Mesothelial cell of epicardium (in vitro differentiated cells): ENCODE results near the gene KAZN. TPM values are rescaled to one million over a fixed set of nuclear protein-coding genes. Genes with fewer than 3 reads are reported as not detected.
"Not testable (repeated sequence)": the region's sequence is repeated elsewhere in the genome, so short reads cannot be mapped to it uniquely, and the experiment has no call there.

ENCODE experiments used
- DNase-seq, 2 experiments: peaks; one replicate each; pipeline ENCODE4 v3.0.0; 2021; ENCODE audit warnings: low spot score in 2 of 2; ENCODE audit not compliant: unreplicated experiment in 2 of 2
- H3K27ac Mint-ChIP-seq: 2 replicates; pipeline ENCODE4 v1.8.0; 2021; ENCODE audit warnings: mixed read lengths
- H3K27me3 Mint-ChIP-seq: 2 replicates; pipeline ENCODE4 v1.8.0; 2021; ENCODE audit warnings: low read depth, mixed read lengths
- H3K36me3 Mint-ChIP-seq: 2 replicates; pipeline ENCODE4 v1.8.0; 2021; ENCODE audit warnings: mixed read lengths
- H3K4me1 Mint-ChIP-seq: 2 replicates; pipeline ENCODE4 v1.8.0; 2021; ENCODE audit warnings: mixed read lengths
- H3K4me3 Mint-ChIP-seq: 2 replicates; pipeline ENCODE4 v1.8.0; 2021; ENCODE audit warnings: mild to moderate bottlenecking, moderate library complexity, mixed read lengths
- H3K9me3 Mint-ChIP-seq: 2 replicates; pipeline ENCODE4 v1.8.0; 2021; ENCODE audit warnings: mixed read lengths
- total RNA-seq: library from RNA; stranded (reverse); gene quantifications from 3 replicates; pipeline ENCODE4 v1.2.1, GENCODE V29; 2021
- TF ChIP-seq, protein P1 (sequence below): fragments of 200-600 bp; sonication (generic); IDR thresholded peaks from one replicate; pipeline ENCODE4 v1.5.0; 2021; ENCODE audit warnings: antibody characterized with exemption; ENCODE audit not compliant: unreplicated experiment

KAZN gene
- total RNA-seq, 1 donor from 2014 or later: 38.4 TPM

GRCh38 chr1:15128520-15129313 is 530.2 kb downstream of the KAZN start:
- Mint-ChIP-seq H3K4me1 (no peaks in the 10 kb centered on the region), H3K36me3 (no peaks in the 10 kb centered on the region), H3K9me3 (peaks cover 11% of the 10 kb centered on the region), H3K27me3 (no peaks in the 10 kb centered on the region), H3K27ac (no peak overlapping the region), H3K4me3 (no peak overlapping the region)
- DNase-seq: peak in 1 of 2 experiments; percentile 90
- TF ChIP-seq, protein P1, sequence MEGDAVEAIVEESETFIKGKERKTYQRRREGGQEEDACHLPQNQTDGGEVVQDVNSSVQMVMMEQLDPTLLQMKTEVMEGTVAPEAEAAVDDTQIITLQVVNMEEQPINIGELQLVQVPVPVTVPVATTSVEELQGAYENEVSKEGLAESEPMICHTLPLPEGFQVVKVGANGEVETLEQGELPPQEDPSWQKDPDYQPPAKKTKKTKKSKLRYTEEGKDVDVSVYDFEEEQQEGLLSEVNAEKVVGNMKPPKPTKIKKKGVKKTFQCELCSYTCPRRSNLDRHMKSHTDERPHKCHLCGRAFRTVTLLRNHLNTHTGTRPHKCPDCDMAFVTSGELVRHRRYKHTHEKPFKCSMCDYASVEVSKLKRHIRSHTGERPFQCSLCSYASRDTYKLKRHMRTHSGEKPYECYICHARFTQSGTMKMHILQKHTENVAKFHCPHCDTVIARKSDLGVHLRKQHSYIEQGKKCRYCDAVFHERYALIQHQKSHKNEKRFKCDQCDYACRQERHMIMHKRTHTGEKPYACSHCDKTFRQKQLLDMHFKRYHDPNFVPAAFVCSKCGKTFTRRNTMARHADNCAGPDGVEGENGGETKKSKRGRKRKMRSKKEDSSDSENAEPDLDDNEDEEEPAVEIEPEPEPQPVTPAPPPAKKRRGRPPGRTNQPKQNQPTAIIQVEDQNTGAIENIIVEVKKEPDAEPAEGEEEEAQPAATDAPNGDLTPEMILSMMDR: peak; percentile 94

- Mint-ChIP-seq H3K36me3 (no peaks in the 10 kb centered on the region), H3K27ac (no peak overlapping the region), H3K27me3 (no peaks in the 10 kb centered on the region), H3K4me3 (no peak overlapping the region), H3K4me1 (no peaks in the 10 kb centered on the region), H3K9me3 (peaks cover 11% of the 10 kb centered on the region)
- DNase-seq: no peak
- TF ChIP-seq, protein P1: no peak
Observed at GRCh38 chr1:15129944-15130343, 531.5 kb downstream of the KAZN start.

GRCh38 chr1:15130607-15131006 is 532.1 kb downstream of the KAZN start:
- Mint-ChIP-seq H3K4me3 (no peak overlapping the region), H3K9me3 (peaks cover 11% of the 10 kb centered on the region), H3K36me3 (no peaks in the 10 kb centered on the region)

DNA sequence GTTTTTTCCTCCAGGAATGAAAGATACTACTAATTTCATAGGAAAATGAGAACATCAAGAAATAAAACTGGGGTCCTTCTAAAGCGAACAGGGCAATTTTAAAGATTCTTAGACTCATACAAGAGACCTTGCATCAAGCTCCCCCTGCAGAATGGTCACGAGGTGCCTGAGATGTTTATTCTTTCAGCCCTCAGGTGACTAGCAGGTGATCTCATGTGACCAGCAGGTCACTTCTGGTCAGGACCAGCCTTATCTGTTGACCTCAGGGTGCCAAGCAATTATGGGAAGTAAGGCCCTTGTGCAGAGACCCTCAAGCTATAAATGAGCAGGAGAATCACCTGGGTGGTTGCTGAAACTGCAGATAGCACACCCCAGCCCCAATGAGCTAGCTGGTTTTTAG is 534.5 kb downstream of the KAZN start:
- no peak overlapping the region for H3K27ac Mint-ChIP-seq
- no peak overlapping the region for H3K4me3 Mint-ChIP-seq
- DNase-seq: no peak
- TF ChIP-seq, protein P1: no peak
- H3K36me3 Mint-ChIP-seq: no peaks in the 10 kb centered on the region
- H3K27me3 Mint-ChIP-seq: no peaks in the 10 kb centered on the region
- H3K4me1 Mint-ChIP-seq: peaks cover under 1% of the 10 kb centered on the region
- peaks cover 11% of the 10 kb centered on the region for H3K9me3 Mint-ChIP-seq

More at GRCh38 chr1:15130607-15131006, 532.1 kb downstream of the KAZN start:
- TF ChIP-seq, protein P1: no peak
- DNase-seq: no peak
- H3K27me3 Mint-ChIP-seq: no peaks in the 10 kb centered on the region
- no peaks in the 10 kb centered on the region for H3K4me1 Mint-ChIP-seq
- H3K27ac Mint-ChIP-seq: no peak overlapping the region

DNA sequence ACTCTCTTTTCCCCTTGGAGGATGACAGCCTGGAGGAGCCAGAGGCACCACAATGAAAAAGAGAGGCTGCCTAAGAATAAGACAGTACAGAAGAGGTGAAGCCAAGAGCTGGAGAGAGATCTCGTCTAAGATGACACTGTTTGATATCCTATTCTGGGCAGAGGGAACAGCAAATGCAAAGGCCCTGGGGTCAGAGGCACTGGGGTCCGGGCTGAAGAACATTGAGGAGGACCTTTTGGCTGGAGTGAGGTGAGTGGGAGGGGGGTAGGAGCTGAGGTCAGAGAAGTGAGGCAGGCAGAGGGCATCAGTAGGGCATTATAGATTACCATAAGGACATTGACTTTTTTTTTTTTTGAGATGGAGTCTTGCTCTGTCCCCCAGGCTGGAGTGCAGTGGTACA is 535.8 kb downstream of the KAZN start:
- Mint-ChIP-seq H3K9me3 (peaks cover 10% of the 10 kb centered on the region), H3K36me3 (no peaks in the 10 kb centered on the region), H3K27me3 (no peaks in the 10 kb centered on the region), H3K4me1 (peaks cover 5% of the 10 kb centered on the region), H3K4me3 (no peak overlapping the region), H3K27ac (no peak overlapping the region)
- DNase-seq: no peak
- TF ChIP-seq, protein P1: no peak

DNA sequence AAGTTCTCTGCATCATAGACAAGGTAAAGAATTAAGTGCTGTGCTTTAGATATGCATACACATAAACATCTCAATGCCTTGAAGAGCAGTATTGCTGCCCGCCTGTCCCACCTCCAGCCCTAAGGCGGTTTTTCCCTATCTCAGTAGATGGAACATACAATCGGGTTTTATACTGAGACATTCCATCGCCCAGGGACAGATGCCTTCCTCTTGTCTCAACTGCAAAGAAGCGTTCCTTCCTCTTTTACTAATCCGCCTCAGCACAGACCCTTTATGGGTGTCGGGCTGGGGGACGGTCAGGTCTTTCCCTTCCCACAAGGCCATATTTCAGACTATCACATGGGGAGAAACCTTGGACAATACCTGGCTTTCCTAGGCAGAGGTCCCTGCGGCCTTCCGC is 537.1 kb downstream of the KAZN start:
- peaks cover 10% of the 10 kb centered on the region for H3K4me1 Mint-ChIP-seq
- not testable (repeated sequence) for H3K36me3 Mint-ChIP-seq, H3K9me3 Mint-ChIP-seq, H3K27me3 Mint-ChIP-seq, H3K4me3 Mint-ChIP-seq, H3K27ac Mint-ChIP-seq, DNase-seq
